ENCODE results near the gene TRIM65.

DNA sequence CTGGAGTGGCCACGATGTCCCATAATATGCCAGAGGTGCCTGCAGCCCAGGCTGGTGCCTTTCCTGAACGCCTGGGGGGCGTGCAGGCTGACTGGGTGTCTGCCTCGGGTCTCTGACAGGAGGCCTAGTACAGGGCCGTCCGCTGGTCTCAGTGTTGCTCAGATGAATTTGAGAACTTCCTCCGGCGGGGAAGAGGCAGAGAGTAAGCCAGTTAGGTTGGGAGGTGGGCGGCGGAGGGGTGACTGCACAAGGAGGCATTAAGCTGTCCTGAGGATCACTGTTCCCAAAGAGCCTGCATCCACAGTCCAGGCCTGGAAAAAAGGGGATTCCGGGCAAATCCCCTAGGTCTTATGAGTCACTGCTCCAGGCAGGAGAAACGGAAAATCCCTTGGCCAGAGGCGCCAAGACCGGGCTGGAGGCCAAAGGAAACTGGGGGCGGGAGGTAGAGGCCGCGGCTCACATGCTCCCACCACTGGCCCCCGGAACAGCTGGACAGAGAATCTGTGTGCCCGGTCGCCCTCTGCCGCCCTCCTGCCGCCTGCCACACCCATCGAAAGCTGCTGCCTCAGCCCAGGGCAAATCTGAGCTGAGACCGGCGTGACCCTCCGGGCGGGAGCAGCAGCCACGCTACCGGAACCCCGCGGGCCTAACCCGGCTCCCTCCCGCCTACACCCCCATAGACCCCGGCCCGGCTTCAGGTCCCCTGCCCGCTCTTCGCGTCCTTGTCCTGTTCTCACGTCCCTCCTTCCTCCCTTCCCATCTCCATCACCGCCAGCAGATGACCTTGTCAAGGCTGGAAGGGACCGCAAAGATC, 19.6 kb downstream of the TRIM65 start:
- TF ChIP-seq, protein P1, sequence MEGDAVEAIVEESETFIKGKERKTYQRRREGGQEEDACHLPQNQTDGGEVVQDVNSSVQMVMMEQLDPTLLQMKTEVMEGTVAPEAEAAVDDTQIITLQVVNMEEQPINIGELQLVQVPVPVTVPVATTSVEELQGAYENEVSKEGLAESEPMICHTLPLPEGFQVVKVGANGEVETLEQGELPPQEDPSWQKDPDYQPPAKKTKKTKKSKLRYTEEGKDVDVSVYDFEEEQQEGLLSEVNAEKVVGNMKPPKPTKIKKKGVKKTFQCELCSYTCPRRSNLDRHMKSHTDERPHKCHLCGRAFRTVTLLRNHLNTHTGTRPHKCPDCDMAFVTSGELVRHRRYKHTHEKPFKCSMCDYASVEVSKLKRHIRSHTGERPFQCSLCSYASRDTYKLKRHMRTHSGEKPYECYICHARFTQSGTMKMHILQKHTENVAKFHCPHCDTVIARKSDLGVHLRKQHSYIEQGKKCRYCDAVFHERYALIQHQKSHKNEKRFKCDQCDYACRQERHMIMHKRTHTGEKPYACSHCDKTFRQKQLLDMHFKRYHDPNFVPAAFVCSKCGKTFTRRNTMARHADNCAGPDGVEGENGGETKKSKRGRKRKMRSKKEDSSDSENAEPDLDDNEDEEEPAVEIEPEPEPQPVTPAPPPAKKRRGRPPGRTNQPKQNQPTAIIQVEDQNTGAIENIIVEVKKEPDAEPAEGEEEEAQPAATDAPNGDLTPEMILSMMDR (IDR thresholded peaks at IDR 0.05), result peak in 1 of 6 experiments; percentile 32
- TF ChIP-seq POLR2A (IDR thresholded peaks at IDR 0.05), result peak in 1 of 2 donors; percentile 53

Data from adrenal gland (tissue), 5 donors.